ENCODE data around the gene ACE.

Gene ACE

GRCh38 chr17:63512388-63512787 is 35.5 kb downstream of the ACE start:
- no peak for TF ChIP-seq CTCF (IDR thresholded peaks at IDR 0.05; ENCODE audit: control extremely low read depth, extremely low read depth, low read depth, missing control alignments)
- POLR2A ChIA-PET: no interaction called here
- CTCF ChIA-PET: interaction anchor here (0.8 kb wide), 1 partner anchor 33 kb away, joined by 3 read pairs; no protein-coding TSS in a partner anchor
- no peak for DNase-seq (ENCODE audit: extremely low spot score)

GRCh38 chr17:63512896-63513644 is 36.2 kb downstream of the ACE start:
- CTCF ChIA-PET: interaction anchor here (1.0 to 1.2 kb wide), 2 partner anchors 88 to 827 kb away, joined by 3 to 4 read pairs; no protein-coding TSS in a partner anchor
- POLR2A ChIA-PET: no interaction called here
- no peak for DNase-seq (ENCODE audit: extremely low spot score)
- TF ChIP-seq CTCF (IDR thresholded peaks at IDR 0.05; ENCODE audit: control extremely low read depth, extremely low read depth, low read depth, missing control alignments): no peak

GRCh38 chr17:63514477-63514876 is 37.6 kb downstream of the ACE start:
- POLR2A ChIA-PET: no interaction called here
- no peak for DNase-seq (ENCODE audit: extremely low spot score)
- CTCF ChIA-PET: interaction anchor here (1.0 to 1.7 kb wide), 8 partner anchors 8 to 829 kb away, joined by 3 to 6 read pairs (median 3); no protein-coding TSS in a partner anchor
- no peak for TF ChIP-seq CTCF (IDR thresholded peaks at IDR 0.05; ENCODE audit: control extremely low read depth, extremely low read depth, low read depth, missing control alignments)

GRCh38 chr17:63514974-63515373 is 38.1 kb downstream of the ACE start:
- ChIA-PET POLR2A (no interaction called here), CTCF (interaction anchor here (1.0 to 1.7 kb wide), 6 partner anchors 8 to 108 kb away, joined by 3 to 6 read pairs (median 3); no protein-coding TSS in a partner anchor)
- no peak for TF ChIP-seq CTCF (IDR thresholded peaks at IDR 0.05; ENCODE audit: control extremely low read depth, extremely low read depth, low read depth, missing control alignments)
- DNase-seq (ENCODE audit: extremely low spot score): no peak

- no peak for DNase-seq (ENCODE audit: extremely low spot score)
- no peak for TF ChIP-seq CTCF (IDR thresholded peaks at IDR 0.05; ENCODE audit: control extremely low read depth, extremely low read depth, low read depth, missing control alignments)
- ChIA-PET CTCF (interaction anchor here (1.0 to 1.7 kb wide), 6 partner anchors 7 to 109 kb away, joined by 3 to 6 read pairs (median 3); no protein-coding TSS in a partner anchor), POLR2A (no interaction called here)
Measured at GRCh38 chr17:63515426-63515825, 38.6 kb downstream of the ACE start.

- TF ChIP-seq CTCF (IDR thresholded peaks at IDR 0.05; ENCODE audit: control extremely low read depth, extremely low read depth, low read depth, missing control alignments): no peak
- no peak for DNase-seq (ENCODE audit: extremely low spot score)
- ChIA-PET CTCF (interaction anchor here (1.0 to 1.2 kb wide), 2 partner anchors 38 to 91 kb away, joined by 3 read pairs; no protein-coding TSS in a partner anchor), POLR2A (no interaction called here)
Measured at GRCh38 chr17:63516910-63517824, 40.3 kb downstream of the ACE start.

All from GM10248 (cell line).